Transverse colon (tissue), 4 donors: ENCODE results near the gene NEU1. TPM values are rescaled to one million over a fixed set of nuclear protein-coding genes. Genes with fewer than 3 reads are reported as not detected.

Experiments used
- DNase-seq: peaks from one replicate; pipeline ENCODE4 v3.0.0-alpha.2; 2019
- H3K27ac ChIP-seq, 4 donors: fragments of 200-600 bp; sonication (generic); 2 replicates each; pipeline ENCODE4 v1.5.1; 2016 to 2018; ENCODE audit warnings: inconsistent platforms in 4 of 4
- H3K27me3 ChIP-seq: fragments of 200-600 bp; sonication (generic); 2 replicates; pipeline ENCODE4 v1.5.1; 2017; ENCODE audit warnings: inconsistent platforms
- H3K36me3 ChIP-seq, 4 donors: fragments of 200-600 bp; sonication (generic); 2 replicates each; pipeline ENCODE4 v1.5.1; 2017 to 2019; ENCODE audit warnings: inconsistent platforms in 4 of 4
- H3K4me1 ChIP-seq, 4 donors: fragments of 200-600 bp; sonication (generic); 2 replicates each; pipeline ENCODE4 v1.5.1; 2017 to 2020; ENCODE audit warnings: inconsistent platforms in 4 of 4
- H3K4me3 ChIP-seq, 4 donors: fragments of 200-600 bp; sonication (generic); 1 replicate in 1 of 4; 2 replicates in 3 of 4; pipeline versions ENCODE4 v1.5.1 to v1.6.1; 2017 to 2019; ENCODE audit warnings: inconsistent platforms in 4 of 4
- H3K9me3 ChIP-seq, 2 donors: fragments of 200-600 bp; sonication (generic); 2 replicates each; pipeline ENCODE4 v1.5.1; 2017 to 2019; ENCODE audit warnings: inconsistent platforms in 2 of 2
- CTCF ChIP-seq, 5 experiments: fragments of 200-600 bp in 3 of 5; fragments of 450-650 bp in 2 of 5; sonication (generic) in 3 of 5; IDR thresholded peaks; 1 replicate in 2 of 5; 2 replicates in 3 of 5; pipeline ENCODE4 v1.5.1; 2016 to 2017; ENCODE audit warnings: antibody characterized with exemption in 5 of 5, inconsistent platforms in 3 of 5, mild to moderate bottlenecking in 2 of 5, moderate library complexity in 1 of 5
- EP300 ChIP-seq: sonication (generic); formaldehyde crosslinking; IDR thresholded peaks from one replicate; pipeline ENCODE4 v1.6.1; 2017; ENCODE audit warnings: antibody characterized with exemption, low read depth
- POLR2A ChIP-seq: fragments of 450-650 bp; IDR thresholded peaks from one replicate; pipeline ENCODE4 v1.6.1; 2016; ENCODE audit warnings: antibody characterized with exemption, mild to moderate bottlenecking, moderate library complexity
- POLR2AphosphoS5 ChIP-seq, 3 donors: sonication (generic); formaldehyde crosslinking; IDR thresholded peaks; one replicate each; pipeline ENCODE4 v1.6.1; 2016; ENCODE audit warnings: antibody characterized with exemption in 3 of 3
- WGBS, 2 donors: methylation state at CpG; one replicate each; pipeline ENCODE4 v1.1.5; 2018; ENCODE audit warnings: low coverage in 1 of 2; 5-methylcytosine and 5-hydroxymethylcytosine counted together
- in situ Hi-C, 4 donors: fragments of 200-750 bp; cut with MboI; loops; one replicate each; pipeline versions ENCODE4 v1.15.0 to v1.15.1; 2017; ENCODE audit warnings: low sequenced_read_pairs in 3 of 4, low pct_ligation_motif_present in 1 of 4, low pct_unique_long_range_greater_than_20kb in 1 of 4
- intact Hi-C: fragments of 100-400 bp; cut with DNase I; formaldehyde crosslinking; loops from one replicate; pipeline ENCODE4 v1.15.1; 2023; ENCODE audit warnings: low total_unique reads
- total RNA-seq, 4 donors: library from RNA; depleted of rRNA; stranded (reverse); fragments of >200 nt; gene quantifications; one replicate each; pipeline ENCODE4 v1.1.0, GENCODE V29; 2016

NEU1 gene
- total RNA-seq, 4 donors from 2014 or later, result 21.1 to 88.7 (median 65.4) TPM

GRCh38 chr6:31886541-31886991 lies 23.9 kb upstream of the NEU1 start:
- no peak overlapping the region for H3K27ac ChIP-seq
- in situ Hi-C loops (no loop called here), intact Hi-C loops (no loop called here)
- H3K36me3 ChIP-seq, result peaks cover 0 to 36% (median 9%) of the 10 kb centered on the region in 4 donors
- no peak overlapping the region for H3K4me3 ChIP-seq
- H3K9me3 ChIP-seq, result no peaks in the 10 kb centered on the region
- no peak for DNase-seq
- WGBS, 2 donors, result 94% methylated on average over 15 of the region's 18 CpGs; no CpG with 5 or more reads in 1 of the 2 donors
- peak; percentile 17 for TF ChIP-seq POLR2A
- no peak for TF ChIP-seq POLR2AphosphoS5 (IDR thresholded peaks at IDR 0.05)
- no peaks in the 10 kb centered on the region for H3K4me1 ChIP-seq
- no peaks in the 10 kb centered on the region for H3K27me3 ChIP-seq

DNA sequence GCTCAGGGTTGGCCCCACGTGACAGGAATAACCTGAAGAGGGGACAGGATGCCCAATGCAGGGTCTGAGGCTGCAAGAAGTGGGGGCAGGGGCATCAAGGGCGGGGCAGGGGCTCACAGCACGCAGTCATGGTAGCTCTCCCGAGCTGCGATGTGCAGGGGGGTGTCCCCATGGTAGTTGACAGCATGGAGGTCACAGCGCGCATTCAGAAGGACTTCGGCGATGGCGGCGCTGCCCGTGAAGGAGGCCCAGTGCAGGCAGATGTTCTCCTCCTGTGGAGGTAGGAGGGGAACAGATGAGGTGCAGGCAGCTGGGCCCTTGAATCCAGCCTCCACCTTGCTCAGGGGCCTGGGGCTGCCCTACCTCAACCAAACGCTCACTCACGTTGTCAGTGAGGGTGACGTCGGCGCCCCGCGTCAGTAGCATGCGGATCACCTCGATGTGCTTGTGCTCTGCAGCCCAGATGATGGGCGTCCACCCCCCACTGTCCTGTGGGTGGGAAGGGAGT lies 22.0 kb upstream of the NEU1 start:
- TF ChIP-seq CTCF (IDR thresholded peaks at IDR 0.05) (no peak), EP300 (no peak), POLR2A (no peak), POLR2AphosphoS5 (IDR thresholded peaks at IDR 0.05) (no peak)
- Histone ChIP-seq H3K4me3 (no peak overlapping the region), H3K36me3 (peaks cover 0 to 37% (median 16%) of the 10 kb centered on the region in 4 donors), H3K27me3 (no peaks in the 10 kb centered on the region), H3K4me1 (peaks cover 0 to 7% (median 4%) of the 10 kb centered on the region in 4 donors), H3K27ac (no peak overlapping the region), H3K9me3 (no peaks in the 10 kb centered on the region)
- 94% methylated on average over 21 of the region's 22 CpGs; no CpG with 5 or more reads in 1 of the 2 donors for WGBS, 2 donors
- in situ Hi-C loops, result no loop called here
- DNase-seq, result no peak
- intact Hi-C loops, result no loop called here

DNA sequence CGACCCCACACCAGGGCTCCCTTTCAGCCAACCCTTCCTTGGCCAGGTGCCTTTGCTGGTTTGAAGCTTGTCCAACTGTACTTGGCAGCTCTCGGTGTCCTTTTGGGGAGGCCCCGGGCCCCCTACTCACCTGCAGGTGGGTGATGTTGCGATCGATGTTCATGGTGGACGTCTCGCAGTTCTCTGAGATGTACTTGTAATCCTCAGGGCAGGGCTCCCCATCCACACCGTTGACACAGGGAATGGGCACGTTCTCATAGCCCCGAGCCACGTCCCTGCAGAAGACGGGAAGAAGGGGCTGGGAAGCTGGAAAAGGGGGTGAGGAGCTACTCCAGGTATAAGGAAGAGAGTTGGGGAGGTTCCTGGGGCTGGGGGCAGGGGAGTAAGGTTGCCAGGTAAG lies 21.1 kb upstream of the NEU1 start:
- TF ChIP-seq CTCF (IDR thresholded peaks at IDR 0.05) (no peak), POLR2A (no peak), POLR2AphosphoS5 (IDR thresholded peaks at IDR 0.05) (no peak), EP300 (no peak)
- H3K36me3 ChIP-seq, result peaks cover 0 to 35% (median 16%) of the 10 kb centered on the region in 4 donors
- WGBS, 2 donors, result 86 to 93% methylated on average over 4 to 12 of the region's 12 CpGs
- intact Hi-C loops (no loop called here), in situ Hi-C loops (no loop called here)
- no peak overlapping the region for H3K4me3 ChIP-seq
- DNase-seq, result no peak
- H3K27me3 ChIP-seq, result no peaks in the 10 kb centered on the region
- no peak overlapping the region for H3K27ac ChIP-seq
- no peaks in the 10 kb centered on the region for H3K9me3 ChIP-seq
- peaks cover 0 to 12% (median 8%) of the 10 kb centered on the region in 4 donors for H3K4me1 ChIP-seq

DNA sequence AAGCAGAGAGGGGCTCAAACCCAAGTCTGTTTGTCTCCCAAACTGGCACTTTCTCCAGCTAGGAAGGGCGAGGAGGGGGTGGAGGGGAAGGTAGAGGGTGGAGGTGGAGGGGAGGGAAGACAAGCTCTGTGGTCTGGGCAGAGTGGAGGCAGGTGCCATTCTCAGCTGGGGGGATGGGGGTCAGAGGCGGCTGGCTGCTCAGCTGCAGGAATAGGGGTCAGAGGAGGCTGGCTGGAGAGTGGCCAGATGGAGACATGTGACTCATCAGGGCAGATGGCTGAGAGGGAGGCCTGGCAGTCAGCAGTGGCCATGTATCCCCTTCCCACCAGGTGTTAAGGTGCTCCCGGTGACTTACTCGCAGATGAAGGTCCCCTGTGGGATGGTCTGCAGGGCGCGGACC lies 19.7 kb upstream of the NEU1 start:
- H3K27me3 ChIP-seq, result no peaks in the 10 kb centered on the region
- in situ Hi-C loops (no loop called here), intact Hi-C loops (no loop called here)
- WGBS, 2 donors, result 89% methylated on average over 6 of the region's 6 CpGs; no CpG with 5 or more reads in 1 of the 2 donors
- DNase-seq, result no peak
- H3K36me3 ChIP-seq, result peaks cover 0 to 29% (median 13%) of the 10 kb centered on the region in 4 donors
- no peak overlapping the region for H3K27ac ChIP-seq
- no peaks in the 10 kb centered on the region for H3K9me3 ChIP-seq
- no peak overlapping the region for H3K4me3 ChIP-seq
- peaks cover 0 to 12% (median 8%) of the 10 kb centered on the region in 4 donors for H3K4me1 ChIP-seq
- TF ChIP-seq EP300 (no peak), POLR2A (no peak), CTCF (IDR thresholded peaks at IDR 0.05) (no peak), POLR2AphosphoS5 (IDR thresholded peaks at IDR 0.05) (no peak)
